GM19193 (cell line): ENCODE results near the gene KIAA0513.

Source experiments
- POLR2A ChIP-seq: IDR thresholded peaks from 4 replicates; pipeline ENCODE4 v1.6.1; 2011; ENCODE audit not compliant: insufficient read depth, insufficient read length; ENCODE audit errors: extremely low read depth

Gene KIAA0513

GRCh38 chr16:85110105-85110504, 82.5 kb downstream of the KIAA0513 start:
- no peak for TF ChIP-seq POLR2A

GRCh38 chr16:85111184-85111583, 83.6 kb downstream of the KIAA0513 start:
- TF ChIP-seq POLR2A: no peak

GRCh38 chr16:85112364-85112763, 84.8 kb downstream of the KIAA0513 start, which contains the start of gene CIBAR2:
CIBAR2 (minus strand) TSS chr16:85112472; CDS start chr16:85112352, 120 bp downstream.
- TF ChIP-seq POLR2A: no peak

GRCh38 chr16:85113168-85113733, 85.7 kb downstream of the KIAA0513 start:
- no peak for TF ChIP-seq POLR2A

GRCh38 chr16:85113913-85114312, 86.3 kb downstream of the KIAA0513 start:
- TF ChIP-seq POLR2A: no peak

- no peak for TF ChIP-seq POLR2A
These were observed 87.4 kb downstream of the KIAA0513 start for GRCh38 chr16:85114909-85115567.

GRCh38 chr16:85117418-85117817, 89.8 kb downstream of the KIAA0513 start:
- no peak for TF ChIP-seq POLR2A

- no peak for TF ChIP-seq POLR2A
These were observed 92.4 kb downstream of the KIAA0513 start for GRCh38 chr16:85120006-85120340.

GRCh38 chr16:85123891-85124635, 96.5 kb downstream of the KIAA0513 start:
- no peak for TF ChIP-seq POLR2A

GRCh38 chr16:85124636-85125346, 97.2 kb downstream of the KIAA0513 start:
- no peak for TF ChIP-seq POLR2A

- no peak for TF ChIP-seq POLR2A
These were observed 98.2 kb downstream of the KIAA0513 start for GRCh38 chr16:85125570-85126393.

GRCh38 chr16:85126394-85126704, 98.8 kb downstream of the KIAA0513 start:
- TF ChIP-seq POLR2A: no peak

GRCh38 chr16:85126705-85127378, 99.2 kb downstream of the KIAA0513 start:
- no peak for TF ChIP-seq POLR2A

GRCh38 chr16:85127379-85127723, 99.8 kb downstream of the KIAA0513 start:
- no peak for TF ChIP-seq POLR2A
